ENCODE results near the gene KRT40. TPM values are rescaled to one million over a fixed set of nuclear protein-coding genes. Genes with fewer than 3 reads are reported as not detected.

KRT40 gene
- not detected in 2 replicates for total RNA-seq

GRCh38 chr17:40984226-40984625, at the start of gene KRT40:
Gene KRT40, minus strand, starts transcription at chr17:40984326. Its CDS starts 53 bp downstream, at chr17:40984273.
- intact Hi-C loops (cut with micrococcal nuclease) = no loop called here
- H3K27me3 Mint-ChIP-seq (ENCODE audit: low read depth) = peaks cover 11% of the 10 kb centered on the region

GRCh38 chr17:41029633-41030245, 45.6 kb upstream of the KRT40 start, which contains the start of gene KRTAP1-4:
Gene KRTAP1-4, minus strand, starts transcription at chr17:41030195. Its CDS starts 117 bp downstream, at chr17:41030078.
- Mint-ChIP-seq H3K4me3 (ENCODE audit: low read depth) (no peak within 1 kb of the TSS), H3K4me1 (ENCODE audit: low read depth) (no peaks in the 10 kb centered on the region), H3K36me3 (ENCODE audit: low read depth) (no peaks in the 10 kb centered on the region), H3K27ac (no peak within 1 kb of the TSS), H3K9me3 (no peaks in the 10 kb centered on the region), H3K27me3 (ENCODE audit: low read depth) (peaks cover 11% of the 10 kb centered on the region)
- intact Hi-C loops (cut with micrococcal nuclease) = no loop called here
- no peak for DNase-seq (ENCODE audit: low spot score)

More at GRCh38 chr17:40984226-40984625, at the start of gene KRT40:
- H3K36me3 Mint-ChIP-seq (ENCODE audit: low read depth) = no peaks in the 10 kb centered on the region
- no peak within 1 kb of the TSS for H3K27ac Mint-ChIP-seq
- no peaks in the 10 kb centered on the region for H3K9me3 Mint-ChIP-seq
- no peak for DNase-seq (ENCODE audit: low spot score)
- no peak within 1 kb of the TSS for H3K4me3 Mint-ChIP-seq (ENCODE audit: low read depth)
- no peaks in the 10 kb centered on the region for H3K4me1 Mint-ChIP-seq (ENCODE audit: low read depth)

GRCh38 chr17:41026715-41027471, 42.8 kb upstream of the KRT40 start, which contains the start of gene KRTAP1-5:
Gene KRTAP1-5, minus strand, starts transcription at chr17:41027208. Its CDS starts 53 bp downstream, at chr17:41027155.
- no peaks in the 10 kb centered on the region for H3K9me3 Mint-ChIP-seq
- H3K27me3 Mint-ChIP-seq (ENCODE audit: low read depth) = peaks cover 15% of the 10 kb centered on the region
- H3K36me3 Mint-ChIP-seq (ENCODE audit: low read depth) = no peaks in the 10 kb centered on the region
- no peak for DNase-seq (ENCODE audit: low spot score)
- H3K4me3 Mint-ChIP-seq (ENCODE audit: low read depth) = no peak within 1 kb of the TSS
- H3K4me1 Mint-ChIP-seq (ENCODE audit: low read depth) = no peaks in the 10 kb centered on the region
- no peak within 1 kb of the TSS for H3K27ac Mint-ChIP-seq
- intact Hi-C loops (cut with micrococcal nuclease) = no loop called here

- Mint-ChIP-seq H3K27ac (no peak overlapping the region), H3K36me3 (ENCODE audit: low read depth) (no peaks in the 10 kb centered on the region), H3K9me3 (no peaks in the 10 kb centered on the region), H3K4me1 (ENCODE audit: low read depth) (no peaks in the 10 kb centered on the region), H3K27me3 (ENCODE audit: low read depth) (peaks cover 8% of the 10 kb centered on the region), H3K4me3 (ENCODE audit: low read depth) (no peak overlapping the region)
- DNase-seq (ENCODE audit: low spot score) = no peak
- intact Hi-C loops (cut with micrococcal nuclease) = no loop called here
Observed at GRCh38 chr17:41024697-41025096, 40.6 kb upstream of the KRT40 start.

GRCh38 chr17:41020336-41020735, 36.2 kb upstream of the KRT40 start:
- no peak for DNase-seq (ENCODE audit: low spot score)
- H3K27me3 Mint-ChIP-seq (ENCODE audit: low read depth) = peaks cover 10% of the 10 kb centered on the region
- no peak overlapping the region for H3K27ac Mint-ChIP-seq
- intact Hi-C loops (cut with micrococcal nuclease) = no loop called here
- no peak overlapping the region for H3K4me3 Mint-ChIP-seq (ENCODE audit: low read depth)
- H3K36me3 Mint-ChIP-seq (ENCODE audit: low read depth) = no peaks in the 10 kb centered on the region
- H3K4me1 Mint-ChIP-seq (ENCODE audit: low read depth) = no peaks in the 10 kb centered on the region
- no peaks in the 10 kb centered on the region for H3K9me3 Mint-ChIP-seq

- Mint-ChIP-seq H3K27ac (no peak overlapping the region), H3K4me1 (ENCODE audit: low read depth) (no peaks in the 10 kb centered on the region), H3K9me3 (no peaks in the 10 kb centered on the region), H3K4me3 (ENCODE audit: low read depth) (no peak overlapping the region), H3K36me3 (ENCODE audit: low read depth) (no peaks in the 10 kb centered on the region), H3K27me3 (ENCODE audit: low read depth) (peaks cover 10% of the 10 kb centered on the region)
- intact Hi-C loops (cut with micrococcal nuclease) = no loop called here
- no peak for DNase-seq (ENCODE audit: low spot score)
Observed at GRCh38 chr17:41019415-41019814, 35.3 kb upstream of the KRT40 start.

- H3K4me1 Mint-ChIP-seq (ENCODE audit: low read depth) = no peaks in the 10 kb centered on the region
- no peak overlapping the region for H3K27ac Mint-ChIP-seq
- no peak for DNase-seq (ENCODE audit: low spot score)
- no peaks in the 10 kb centered on the region for H3K9me3 Mint-ChIP-seq
- peaks cover 10% of the 10 kb centered on the region for H3K27me3 Mint-ChIP-seq (ENCODE audit: low read depth)
- H3K36me3 Mint-ChIP-seq (ENCODE audit: low read depth) = no peaks in the 10 kb centered on the region
- intact Hi-C loops (cut with micrococcal nuclease) = no loop called here
- no peak overlapping the region for H3K4me3 Mint-ChIP-seq (ENCODE audit: low read depth)
Observed at GRCh38 chr17:41018541-41018940, 34.4 kb upstream of the KRT40 start.

- H3K27ac Mint-ChIP-seq = no peak overlapping the region
- H3K27me3 Mint-ChIP-seq (ENCODE audit: low read depth) = peaks cover 12% of the 10 kb centered on the region
- H3K4me1 Mint-ChIP-seq (ENCODE audit: low read depth) = no peaks in the 10 kb centered on the region
- no peak for DNase-seq (ENCODE audit: low spot score)
- H3K9me3 Mint-ChIP-seq = no peaks in the 10 kb centered on the region
- H3K4me3 Mint-ChIP-seq (ENCODE audit: low read depth) = no peak overlapping the region
- no peaks in the 10 kb centered on the region for H3K36me3 Mint-ChIP-seq (ENCODE audit: low read depth)
- intact Hi-C loops (cut with micrococcal nuclease) = no loop called here
Observed at GRCh38 chr17:41016578-41017215, 32.6 kb upstream of the KRT40 start.

- intact Hi-C loops (cut with micrococcal nuclease) = no loop called here
- no peaks in the 10 kb centered on the region for H3K36me3 Mint-ChIP-seq (ENCODE audit: low read depth)
- no peaks in the 10 kb centered on the region for H3K4me1 Mint-ChIP-seq (ENCODE audit: low read depth)
- H3K27ac Mint-ChIP-seq = no peak overlapping the region
- DNase-seq (ENCODE audit: low spot score) = no peak
- H3K9me3 Mint-ChIP-seq = no peaks in the 10 kb centered on the region
- no peak overlapping the region for H3K4me3 Mint-ChIP-seq (ENCODE audit: low read depth)
- H3K27me3 Mint-ChIP-seq (ENCODE audit: low read depth) = peaks cover 16% of the 10 kb centered on the region
Observed at GRCh38 chr17:41015454-41015853, 31.3 kb upstream of the KRT40 start.

GRCh38 chr17:41013606-41014005, 29.5 kb upstream of the KRT40 start:
- Mint-ChIP-seq H3K4me1 (ENCODE audit: low read depth) (no peaks in the 10 kb centered on the region), H3K4me3 (ENCODE audit: low read depth) (no peak overlapping the region), H3K36me3 (ENCODE audit: low read depth) (no peaks in the 10 kb centered on the region), H3K9me3 (no peaks in the 10 kb centered on the region), H3K27ac (no peak overlapping the region), H3K27me3 (ENCODE audit: low read depth) (peaks cover 18% of the 10 kb centered on the region)
- intact Hi-C loops (cut with micrococcal nuclease) = no loop called here
- DNase-seq (ENCODE audit: low spot score) = no peak

GRCh38 chr17:41013181-41013580, 29.1 kb upstream of the KRT40 start:
- H3K4me1 Mint-ChIP-seq (ENCODE audit: low read depth) = no peaks in the 10 kb centered on the region
- H3K9me3 Mint-ChIP-seq = no peaks in the 10 kb centered on the region
- DNase-seq (ENCODE audit: low spot score) = no peak
- H3K27me3 Mint-ChIP-seq (ENCODE audit: low read depth) = peaks cover 18% of the 10 kb centered on the region
- H3K27ac Mint-ChIP-seq = no peak overlapping the region
- intact Hi-C loops (cut with micrococcal nuclease) = no loop called here
- no peaks in the 10 kb centered on the region for H3K36me3 Mint-ChIP-seq (ENCODE audit: low read depth)
- no peak overlapping the region for H3K4me3 Mint-ChIP-seq (ENCODE audit: low read depth)

- no peak overlapping the region for H3K4me3 Mint-ChIP-seq (ENCODE audit: low read depth)
- no peaks in the 10 kb centered on the region for H3K9me3 Mint-ChIP-seq
- H3K4me1 Mint-ChIP-seq (ENCODE audit: low read depth) = no peaks in the 10 kb centered on the region
- no peak overlapping the region for H3K27ac Mint-ChIP-seq
- DNase-seq (ENCODE audit: low spot score) = no peak
- H3K36me3 Mint-ChIP-seq (ENCODE audit: low read depth) = no peaks in the 10 kb centered on the region
- H3K27me3 Mint-ChIP-seq (ENCODE audit: low read depth) = peaks cover 15% of the 10 kb centered on the region
- intact Hi-C loops (cut with micrococcal nuclease) = no loop called here
Observed at GRCh38 chr17:41012326-41013120, 28.4 kb upstream of the KRT40 start.
